Psoas muscle (tissue), 8 donors: Measurements from ENCODE around the gene STK32A. TPM values are rescaled to one million over a fixed set of nuclear protein-coding genes. Genes with fewer than 3 reads are reported as not detected.
"Not testable (repeated sequence)": the region's sequence is repeated elsewhere in the genome, so short reads cannot be mapped to it uniquely, and the experiment has no call there.

Experiments used
- ATAC-seq, 4 donors: fragments of 200-7000 bp; cut with Tn5 transposase; one replicate each; pipeline ENCODE4 v1.9.1; 2020; ENCODE audit warnings: moderate library complexity in 3 of 4, mild to moderate bottlenecking in 2 of 4
- DNase-seq, 2 donors: peaks; one replicate each; pipeline ENCODE4 v3.0.0-alpha.2; 2020
- H3K27ac ChIP-seq: fragments of 200-600 bp; one replicate; pipeline ENCODE4 v1.8.0; 2022
- H3K27me3 ChIP-seq, 3 donors: fragments of 200-600 bp in 1 of 3; one replicate each; pipeline versions ENCODE4 v1.6.1 to v1.8.0; 2013 to 2022; ENCODE audit warnings: low read length in 2 of 3, mild to moderate bottlenecking in 2 of 3, moderate library complexity in 1 of 3; ENCODE audit not compliant: insufficient read depth in 3 of 3
- H3K36me3 ChIP-seq, 2 donors: fragments of 200-600 bp in 1 of 2; one replicate each; pipeline versions ENCODE4 v1.6.1 to v1.8.0; 2013 to 2022; ENCODE audit warnings: low read depth in 1 of 2, mild to moderate bottlenecking in 1 of 2, moderate library complexity in 1 of 2; ENCODE audit not compliant: insufficient read depth in 1 of 2
- H3K4me1 ChIP-seq: fragments of 200-600 bp; one replicate; pipeline ENCODE4 v1.8.0; 2022
- H3K4me3 ChIP-seq: fragments of 200-600 bp; one replicate; pipeline ENCODE4 v1.8.0; 2022; ENCODE audit warnings: mild to moderate bottlenecking
- H3K9me3 ChIP-seq: fragments of 200-600 bp; one replicate; pipeline ENCODE4 v1.8.0; 2022
- WGBS, 3 donors: extraction: QIAGEN DNeasy Blood & Tissue Kit; methylation state at CpG; one replicate each; pipeline versions ENCODE4 v1.1.6 to v1.1.7; 2013; 5-methylcytosine and 5-hydroxymethylcytosine counted together
- intact Hi-C, 2 donors: fragments of 100-400 bp; cut with DNase I; formaldehyde crosslinking; loops; one replicate each; pipeline versions ENCODE4 v1.11.0 to v1.14.2; 2022
- polyA plus RNA-seq, 3 donors: library from polyadenylated mRNA; stranded (reverse); fragments of 200-250 nt; gene quantifications; one replicate each; pipeline ENCODE4 v1.2.3, GENCODE V29; 2013
- total RNA-seq, 4 donors: library from RNA; stranded (reverse); fragmentation: NEBNext Ultra II Directional in 2 of 4; extraction: Animal tissue kit (Norgen Biotek cat#: 25700) in 2 of 4; gene quantifications; one replicate each; pipeline versions ENCODE4 v1.2.1 to v1.2.4, GENCODE V29; 2021 to 2023
- TF ChIP-seq, protein P1 (sequence below): fragments of 200-600 bp; IDR thresholded peaks from one replicate; pipeline ENCODE4 v1.8.0; 2022; ENCODE audit warnings: antibody characterized with exemption
- donor health status: healthy with polysubstance abuse.
- donor health status: DM: no; HTN: no; CAD: no; lungs with moderate emphysema.
- donor health status: Bipolar disorder and iron deficiency.
- donor health status: healthy.
- donor health status: DM: yes; HTN: yes; CAD: no.
- donor health status: DM: no; HTN: no; CAD: no.
- donor health status: DM: no; HTN: no; CAD: no.
- donor health status: DM: yes; HTN: yes; CAD: no.

The STK32A gene
- total and polyA plus RNA-seq, 7 donors, result 0.09 to 2.6 (median 0.30) TPM

DNA sequence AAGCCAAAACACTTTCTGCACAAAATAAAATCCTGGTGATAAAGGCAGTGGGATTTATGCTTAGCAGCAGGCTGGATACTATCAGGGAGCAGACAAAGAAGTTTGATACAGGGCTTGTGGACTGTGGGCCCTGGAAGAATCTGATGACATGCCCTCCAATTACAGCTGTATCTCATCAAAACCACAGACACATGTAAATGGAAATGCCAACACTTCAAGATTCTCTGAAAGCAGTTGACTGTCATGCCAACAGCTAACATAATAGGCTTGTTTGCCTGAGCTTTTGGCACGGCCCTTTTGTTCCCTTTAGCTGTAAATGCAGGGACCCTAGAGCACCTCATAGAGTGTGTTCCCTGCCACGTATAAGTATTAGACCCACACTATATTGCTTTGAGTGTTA, 114.4 kb downstream of the STK32A start:
- Histone ChIP-seq H3K36me3 (no peaks in the 10 kb centered on the region), H3K4me3 (no peak overlapping the region), H3K27ac (no peak overlapping the region), H3K4me1 (no peaks in the 10 kb centered on the region), H3K9me3 (no peaks in the 10 kb centered on the region), H3K27me3 (no peaks in the 10 kb centered on the region)
- intact Hi-C loops, result no loop called here
- no peak for ATAC-seq
- TF ChIP-seq, protein P1, sequence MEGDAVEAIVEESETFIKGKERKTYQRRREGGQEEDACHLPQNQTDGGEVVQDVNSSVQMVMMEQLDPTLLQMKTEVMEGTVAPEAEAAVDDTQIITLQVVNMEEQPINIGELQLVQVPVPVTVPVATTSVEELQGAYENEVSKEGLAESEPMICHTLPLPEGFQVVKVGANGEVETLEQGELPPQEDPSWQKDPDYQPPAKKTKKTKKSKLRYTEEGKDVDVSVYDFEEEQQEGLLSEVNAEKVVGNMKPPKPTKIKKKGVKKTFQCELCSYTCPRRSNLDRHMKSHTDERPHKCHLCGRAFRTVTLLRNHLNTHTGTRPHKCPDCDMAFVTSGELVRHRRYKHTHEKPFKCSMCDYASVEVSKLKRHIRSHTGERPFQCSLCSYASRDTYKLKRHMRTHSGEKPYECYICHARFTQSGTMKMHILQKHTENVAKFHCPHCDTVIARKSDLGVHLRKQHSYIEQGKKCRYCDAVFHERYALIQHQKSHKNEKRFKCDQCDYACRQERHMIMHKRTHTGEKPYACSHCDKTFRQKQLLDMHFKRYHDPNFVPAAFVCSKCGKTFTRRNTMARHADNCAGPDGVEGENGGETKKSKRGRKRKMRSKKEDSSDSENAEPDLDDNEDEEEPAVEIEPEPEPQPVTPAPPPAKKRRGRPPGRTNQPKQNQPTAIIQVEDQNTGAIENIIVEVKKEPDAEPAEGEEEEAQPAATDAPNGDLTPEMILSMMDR, result no peak
- no peak for DNase-seq
- WGBS, 3 donors, result 37 to 65% (median 62%) methylated on average over 2 of the region's 2 CpGs

DNA sequence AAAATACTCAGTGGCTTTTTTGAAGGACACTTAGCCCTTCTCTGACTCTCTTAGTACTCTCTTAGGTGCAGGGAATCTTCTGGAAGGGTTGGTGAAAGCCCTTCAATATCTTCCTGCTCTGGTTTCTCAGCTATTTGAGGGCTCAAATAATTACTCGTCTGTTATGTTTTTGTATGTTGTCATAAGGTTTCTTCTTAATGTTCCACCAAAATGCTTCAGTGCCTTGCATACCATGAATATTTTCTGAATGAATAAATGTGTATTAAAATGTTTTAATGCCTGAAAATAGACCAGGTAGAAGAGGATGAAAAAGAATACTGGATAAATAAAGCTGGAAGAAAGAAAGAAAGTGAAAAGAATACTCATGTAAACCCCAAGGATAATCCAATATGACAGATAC, 124.3 kb downstream of the STK32A start:
- no peaks in the 10 kb centered on the region for H3K27me3 ChIP-seq
- WGBS, 3 donors, result 71 to 82% (median 81%) methylated on average over 1 of the region's 1 CpG
- TF ChIP-seq, protein P1, result no peak
- no peak for ATAC-seq
- no peaks in the 10 kb centered on the region for H3K9me3 ChIP-seq
- no peaks in the 10 kb centered on the region for H3K36me3 ChIP-seq
- intact Hi-C loops, result no loop called here
- no peak for DNase-seq
- no peaks in the 10 kb centered on the region for H3K4me1 ChIP-seq
- no peak overlapping the region for H3K27ac ChIP-seq
- no peak overlapping the region for H3K4me3 ChIP-seq

DNA sequence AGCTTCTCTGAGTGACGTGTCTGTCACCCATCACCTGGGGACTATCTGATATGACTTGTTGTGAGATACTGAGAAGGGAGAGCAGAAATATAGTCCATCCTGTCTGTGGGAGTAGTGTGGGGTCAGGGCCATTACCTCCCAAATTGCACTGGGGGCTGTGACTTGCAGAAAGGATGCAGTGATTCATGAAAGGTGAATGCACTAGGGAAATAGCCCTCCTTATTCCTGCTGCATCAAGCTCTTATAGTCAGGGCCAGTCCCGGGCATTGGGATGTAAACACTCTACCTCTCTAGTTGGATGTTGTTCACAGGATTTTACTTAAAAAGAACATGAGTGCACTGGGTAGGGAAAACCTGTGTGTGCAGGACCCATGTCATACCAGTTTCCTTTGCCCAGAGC, 124.8 kb downstream of the STK32A start:
- no peaks in the 10 kb centered on the region for H3K4me1 ChIP-seq
- no peaks in the 10 kb centered on the region for H3K27me3 ChIP-seq
- DNase-seq (no peak), ATAC-seq (no peak)
- intact Hi-C loops, result no loop called here
- H3K4me3 ChIP-seq, result no peak overlapping the region
- no peaks in the 10 kb centered on the region for H3K36me3 ChIP-seq
- TF ChIP-seq, protein P1, result no peak
- WGBS, 3 donors, result 89 to 92% (median 90%) methylated on average over 2 of the region's 2 CpGs
- H3K9me3 ChIP-seq, result no peaks in the 10 kb centered on the region
- no peak overlapping the region for H3K27ac ChIP-seq

DNA sequence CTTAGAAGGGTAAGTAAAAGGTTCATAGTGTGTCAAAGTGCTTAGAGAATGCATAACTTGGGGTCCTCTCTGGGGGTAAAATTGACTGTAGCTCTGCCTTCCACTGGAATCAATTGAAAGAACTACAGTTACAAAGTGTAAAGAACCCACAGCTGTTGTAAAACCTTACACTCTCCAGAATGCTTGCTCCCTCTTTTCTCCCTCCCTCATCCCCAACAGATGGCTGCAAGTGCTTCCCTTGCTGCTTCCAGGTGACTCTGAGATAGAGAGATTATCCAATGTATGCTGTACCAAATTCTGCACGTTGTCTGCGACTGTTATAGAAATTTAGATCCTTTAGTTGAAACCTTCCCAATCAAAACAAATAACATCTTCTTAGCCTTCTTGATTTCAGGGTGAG, 126.0 kb downstream of the STK32A start:
- Histone ChIP-seq H3K27ac (no peak overlapping the region), H3K36me3 (no peaks in the 10 kb centered on the region), H3K4me1 (no peaks in the 10 kb centered on the region), H3K9me3 (no peaks in the 10 kb centered on the region), H3K27me3 (no peaks in the 10 kb centered on the region), H3K4me3 (no peak overlapping the region)
- TF ChIP-seq, protein P1, result no peak
- no peak for ATAC-seq
- WGBS, 3 donors, result 43 to 45% (median 44%) methylated on average over 2 of the region's 2 CpGs
- intact Hi-C loops, result loop anchor here in 1 of 2 donors (10.0 kb wide), 1 partner anchor 136 kb away; no protein-coding TSS in a partner anchor
- DNase-seq, result no peak

- Histone ChIP-seq H3K9me3 (no peaks in the 10 kb centered on the region), H3K36me3 (no peaks in the 10 kb centered on the region), H3K4me1 (no peaks in the 10 kb centered on the region), H3K27me3 (no peaks in the 10 kb centered on the region), H3K4me3 (no peak overlapping the region), H3K27ac (no peak overlapping the region)
- ATAC-seq (no peak), DNase-seq (no peak)
- intact Hi-C loops, result loop anchor here in 1 of 2 donors (10.0 kb wide), 1 partner anchor 137 kb away; no protein-coding TSS in a partner anchor
- 58 to 65% (median 61%) methylated on average over 4 of the region's 4 CpGs for WGBS, 3 donors
- TF ChIP-seq, protein P1, result no peak
Observed at GRCh38 chr5:147361441-147362175, 126.8 kb downstream of the STK32A start.

DNA sequence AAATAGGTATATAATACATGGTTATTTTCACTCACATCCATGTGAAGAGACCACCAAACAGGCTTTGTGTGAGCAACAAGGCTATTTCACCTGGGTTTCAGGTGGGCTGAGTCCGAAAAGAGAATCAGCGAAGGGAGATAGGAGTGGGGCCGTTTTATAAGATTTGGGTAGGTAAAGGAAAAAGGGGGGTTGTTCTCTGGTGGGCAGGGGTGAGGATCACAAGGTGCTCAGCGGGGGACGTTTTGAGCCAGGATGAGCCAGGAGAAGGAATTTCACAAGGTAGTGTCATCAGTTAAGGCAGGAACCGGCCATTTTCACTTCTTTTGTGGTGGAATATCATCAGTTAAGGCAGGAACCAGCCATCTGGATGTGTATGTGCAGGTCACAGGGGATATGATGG, 132.6 kb downstream of the STK32A start:
- H3K27ac ChIP-seq, H3K27me3 ChIP-seq, H3K4me1 ChIP-seq, DNase-seq, ATAC-seq, H3K36me3 ChIP-seq, H3K4me3 ChIP-seq, H3K9me3 ChIP-seq: not testable (repeated sequence)
- intact Hi-C loops, result loop anchor here (5.0 to 10.0 kb wide), 2 partner anchors 143 to 145 kb away; no protein-coding TSS in a partner anchor
- WGBS, 3 donors, result 84 to 86% (median 85%) methylated on average over 6 of the region's 6 CpGs
